ENCODE results near the gene PSD4.

PSD4 gene

DNA sequence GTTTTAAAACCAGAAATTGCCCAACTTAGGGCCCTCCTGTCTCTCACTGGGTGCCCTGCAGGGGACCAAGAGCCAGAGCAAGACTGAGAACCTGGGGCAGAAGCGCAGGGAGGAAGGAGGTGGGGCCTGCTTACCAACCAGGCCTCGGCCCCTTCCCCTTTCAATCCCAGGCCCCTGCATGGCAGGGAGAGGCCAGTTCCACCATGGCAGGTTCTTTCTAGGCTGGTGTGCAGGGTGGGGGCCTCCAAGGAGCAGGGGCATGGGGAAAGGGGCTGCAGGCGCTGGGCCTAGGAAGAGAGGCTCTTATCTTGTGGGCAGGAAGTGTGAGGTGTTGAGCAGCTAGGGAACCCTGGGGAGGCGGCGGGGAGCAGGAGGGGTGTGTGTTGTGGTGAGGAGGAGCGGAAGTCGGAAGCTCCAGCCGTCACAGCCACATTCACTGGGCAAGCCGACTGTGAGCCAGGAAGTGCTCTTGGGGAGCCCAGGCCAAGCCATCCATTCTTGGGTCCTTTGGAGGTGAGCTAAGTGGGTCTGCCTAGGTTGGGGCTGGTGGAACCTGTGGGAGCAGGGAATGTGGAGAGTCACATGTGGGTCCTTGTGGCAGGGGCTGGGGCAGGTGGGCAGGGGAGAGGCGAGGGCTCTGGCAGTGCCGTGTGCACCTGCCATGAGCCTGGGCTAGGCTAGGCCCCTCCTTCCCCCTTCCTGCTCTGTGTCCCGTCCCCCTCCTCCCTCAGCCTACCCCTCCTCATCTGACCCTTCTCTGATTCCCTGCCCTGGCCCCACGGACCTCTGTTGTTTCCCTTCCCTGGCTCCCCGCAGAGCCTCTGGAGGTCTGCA is at the start of gene PSD4:
TSS of gene PSD4 (plus strand) at position 430 of the 834 bp plus-strand sequence. CDS start 8,486 bp downstream, outside the sequence.
- H3K4me3 ChIP-seq (ENCODE audit: low read depth, low read length) = peak within 1 kb of the TSS; percentile 67

DNA sequence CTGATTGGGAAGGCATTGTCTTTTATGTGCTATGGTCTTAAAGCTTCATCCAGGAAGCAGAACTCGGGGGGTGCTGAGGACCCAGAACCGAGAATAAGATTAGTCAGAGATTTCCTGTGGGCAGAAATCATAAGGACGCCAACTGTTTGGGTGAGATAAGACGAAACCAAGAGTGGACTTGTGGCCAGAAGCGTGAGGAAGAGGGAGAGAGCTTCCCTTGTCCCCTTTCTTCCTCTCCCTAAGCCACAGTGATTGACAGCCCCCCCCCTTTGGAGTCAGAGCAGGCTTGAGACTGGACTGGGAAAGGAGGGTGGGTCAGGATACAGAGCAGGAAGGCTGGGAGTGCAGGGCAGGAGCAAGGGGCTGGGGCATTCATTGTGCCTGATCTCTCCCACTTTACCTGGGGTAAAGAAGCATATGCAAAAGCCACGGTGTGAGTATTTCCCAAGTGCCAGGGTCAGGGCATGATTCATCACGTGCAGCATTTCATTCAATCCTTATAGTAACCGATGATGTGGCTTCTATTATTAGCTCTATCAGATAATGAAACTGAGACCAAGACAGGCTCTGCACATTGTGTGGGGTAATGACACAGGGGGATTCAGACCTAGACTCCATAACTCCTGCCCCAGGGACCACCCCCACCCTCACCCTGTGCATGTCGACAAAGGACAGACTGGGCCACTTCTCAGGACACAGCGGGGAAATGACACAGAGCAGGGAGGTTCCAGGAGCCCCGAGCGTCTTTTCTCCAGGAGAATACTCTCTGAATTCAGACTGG is 49.4 kb upstream of the PSD4 start:
- TF ChIP-seq, protein P1, sequence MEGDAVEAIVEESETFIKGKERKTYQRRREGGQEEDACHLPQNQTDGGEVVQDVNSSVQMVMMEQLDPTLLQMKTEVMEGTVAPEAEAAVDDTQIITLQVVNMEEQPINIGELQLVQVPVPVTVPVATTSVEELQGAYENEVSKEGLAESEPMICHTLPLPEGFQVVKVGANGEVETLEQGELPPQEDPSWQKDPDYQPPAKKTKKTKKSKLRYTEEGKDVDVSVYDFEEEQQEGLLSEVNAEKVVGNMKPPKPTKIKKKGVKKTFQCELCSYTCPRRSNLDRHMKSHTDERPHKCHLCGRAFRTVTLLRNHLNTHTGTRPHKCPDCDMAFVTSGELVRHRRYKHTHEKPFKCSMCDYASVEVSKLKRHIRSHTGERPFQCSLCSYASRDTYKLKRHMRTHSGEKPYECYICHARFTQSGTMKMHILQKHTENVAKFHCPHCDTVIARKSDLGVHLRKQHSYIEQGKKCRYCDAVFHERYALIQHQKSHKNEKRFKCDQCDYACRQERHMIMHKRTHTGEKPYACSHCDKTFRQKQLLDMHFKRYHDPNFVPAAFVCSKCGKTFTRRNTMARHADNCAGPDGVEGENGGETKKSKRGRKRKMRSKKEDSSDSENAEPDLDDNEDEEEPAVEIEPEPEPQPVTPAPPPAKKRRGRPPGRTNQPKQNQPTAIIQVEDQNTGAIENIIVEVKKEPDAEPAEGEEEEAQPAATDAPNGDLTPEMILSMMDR (IDR thresholded peaks at IDR 0.05; ENCODE audit: borderline replicate concordance, insufficient read depth, low read depth, low read length) = no peak
- H3K4me3 ChIP-seq (ENCODE audit: low read depth, low read length) = no peak overlapping the region

More for the DNA sequence above, at the start of gene PSD4:
- TF ChIP-seq, protein P1 (IDR thresholded peaks at IDR 0.05; ENCODE audit: borderline replicate concordance, insufficient read depth, low read depth, low read length) = no peak

DNA sequence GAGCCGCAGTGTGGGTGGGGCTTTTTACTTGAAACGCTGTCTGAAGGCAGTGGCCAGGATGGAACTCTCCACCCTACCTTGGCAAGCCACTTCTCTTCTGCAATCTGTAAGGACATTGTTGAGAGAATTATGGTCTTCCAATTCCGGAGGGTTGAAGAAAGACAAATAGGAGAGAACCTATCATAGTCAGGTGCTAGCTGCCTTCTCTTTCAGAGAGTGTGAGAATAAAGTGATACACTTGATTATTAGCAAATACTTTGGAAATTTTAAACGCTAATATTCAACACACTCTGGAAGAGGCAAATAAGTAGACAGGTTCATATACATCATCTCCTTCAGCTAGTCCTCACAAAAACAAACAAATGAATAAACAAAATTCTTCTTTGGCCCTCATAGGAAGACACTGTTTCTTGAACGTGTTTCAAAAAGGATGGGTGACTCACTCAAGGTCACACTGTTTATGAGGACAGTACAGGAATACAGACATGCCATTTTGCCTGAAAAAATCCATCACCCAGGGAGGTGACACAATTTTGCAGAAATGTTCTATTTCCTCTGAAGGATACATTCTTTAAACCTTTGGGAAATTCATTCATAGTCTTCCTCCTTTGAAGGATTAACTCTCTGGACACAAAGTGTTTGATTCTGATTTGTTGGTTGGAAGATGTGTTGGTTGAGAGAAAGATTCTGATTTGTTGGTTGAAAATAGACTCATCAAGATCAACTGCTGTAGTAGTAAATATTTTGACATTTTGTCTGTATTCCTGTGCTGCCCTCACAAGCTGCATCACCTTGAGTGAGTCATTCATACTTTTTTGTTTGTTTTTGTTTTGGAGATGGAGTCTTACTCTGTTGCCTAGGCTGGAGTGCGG is 48.6 kb upstream of the PSD4 start:
- H3K4me3 ChIP-seq (ENCODE audit: low read depth, low read length) = no peak overlapping the region
- TF ChIP-seq, protein P1 (IDR thresholded peaks at IDR 0.05; ENCODE audit: borderline replicate concordance, insufficient read depth, low read depth, low read length) = no peak

DNA sequence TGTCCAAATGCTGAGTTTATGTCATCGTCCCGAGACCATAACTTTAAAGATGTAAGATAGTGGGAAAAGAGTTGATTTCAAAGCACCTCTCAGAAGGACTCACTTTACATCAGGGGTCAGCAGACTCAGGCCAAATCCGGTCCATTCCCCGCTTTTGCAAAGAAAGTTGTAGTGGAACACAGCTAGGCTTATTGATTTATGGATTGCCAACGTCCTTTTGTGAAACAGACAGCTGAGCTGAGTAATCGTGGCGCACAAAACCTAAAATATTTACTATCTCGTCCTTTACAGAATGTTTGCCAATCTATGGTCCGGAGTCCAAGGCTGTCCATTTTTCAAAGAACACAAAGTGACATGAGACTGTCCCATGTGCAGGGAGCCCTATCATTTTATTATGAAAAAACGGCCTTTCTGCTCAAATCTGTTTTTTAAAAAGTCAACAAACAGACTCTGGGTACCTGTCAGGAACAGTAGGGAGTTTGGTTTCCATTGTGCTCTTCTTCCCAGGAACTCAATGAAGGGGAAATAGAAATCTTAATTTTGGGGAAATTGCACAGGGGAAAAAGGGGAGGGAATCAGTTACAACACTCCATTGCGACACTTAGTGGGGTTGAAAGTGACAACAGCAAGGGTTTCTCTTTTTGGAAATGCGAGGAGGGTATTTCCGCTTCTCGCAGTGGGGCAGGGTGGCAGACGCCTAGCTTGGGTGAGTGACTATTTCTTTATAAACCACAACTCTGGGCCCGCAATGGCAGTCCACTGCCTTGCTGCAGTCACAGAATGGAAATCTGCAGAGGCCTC is 46.7 kb upstream of the PSD4 start, which contains the start of gene IL1RN:
TSS of gene IL1RN (plus strand) at position 754 of the 801 bp plus-strand sequence. CDS start at position 781, 27 bp downstream.
- H3K4me3 ChIP-seq (ENCODE audit: low read depth, low read length) = no peak within 1 kb of the TSS
- TF ChIP-seq, protein P1 (IDR thresholded peaks at IDR 0.05; ENCODE audit: borderline replicate concordance, insufficient read depth, low read depth, low read length) = no peak

DNA sequence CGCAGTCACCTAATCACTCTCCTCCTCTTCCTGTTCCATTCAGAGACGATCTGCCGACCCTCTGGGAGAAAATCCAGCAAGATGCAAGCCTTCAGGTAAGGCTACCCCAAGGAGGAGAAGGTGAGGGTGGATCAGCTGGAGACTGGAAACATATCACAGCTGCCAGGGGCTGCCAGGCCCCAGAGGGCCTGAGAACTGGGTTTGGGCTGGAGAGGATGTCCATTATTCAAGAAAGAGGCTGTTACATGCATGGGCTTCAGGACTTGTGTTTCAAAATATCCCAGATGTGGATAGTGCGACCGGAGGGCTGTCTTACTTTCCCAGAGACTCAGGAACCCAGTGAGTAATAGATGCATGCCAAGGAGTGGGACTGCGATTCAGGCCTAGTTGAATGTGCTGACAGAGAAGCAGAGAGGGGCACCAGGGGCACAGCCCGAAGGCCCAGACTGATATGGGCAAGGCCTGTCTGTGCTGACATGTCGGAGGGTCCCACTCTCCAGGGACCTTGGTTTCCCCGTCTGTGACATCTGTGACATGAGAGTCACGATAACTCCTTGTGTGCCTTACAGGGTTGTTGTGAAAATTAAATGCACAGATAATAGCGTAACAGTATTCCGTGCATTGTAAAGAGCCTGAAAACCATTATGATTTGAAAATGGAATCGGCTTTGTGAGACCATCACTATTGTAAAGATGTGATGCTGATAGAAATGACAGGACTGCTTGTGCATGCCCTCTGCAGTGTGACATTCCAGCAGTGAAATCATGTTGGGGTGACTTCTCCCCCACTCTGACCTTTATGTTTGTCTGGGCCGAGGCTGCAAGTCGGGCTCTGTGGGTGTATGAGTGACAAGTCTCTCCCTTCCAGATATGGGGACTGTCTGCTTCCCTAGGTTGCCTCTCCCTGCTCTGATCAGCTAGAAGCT is 45.9 kb upstream of the PSD4 start:
- TF ChIP-seq, protein P1 (IDR thresholded peaks at IDR 0.05; ENCODE audit: borderline replicate concordance, insufficient read depth, low read depth, low read length) = no peak
- H3K4me3 ChIP-seq (ENCODE audit: low read depth, low read length) = no peak overlapping the region

Data from GM12875 (cell line).